T-helper 1 cell treated with Interleukin-12 subunit alpha and Interleukin-12 subunit beta and Interleukin-4 antibody, amounts not matched to agents 30 ng/mL and 1 ng/mL, for 36 hours (primary cell): Measurements from ENCODE around the gene RNF25. TPM values are rescaled to one million over a fixed set of nuclear protein-coding genes. Genes with fewer than 3 reads are reported as not detected.

ENCODE experiments used
- intact Hi-C: fragments of 100-400 bp; cut with micrococcal nuclease; formaldehyde crosslinking; loops from one replicate; pipeline ENCODE4 v1.15.1; 2024
- total RNA-seq: library from RNA; stranded (reverse); gene quantifications from 2 replicates; pipeline ENCODE4 v1.2.3, GENCODE V29; 2022

Gene RNF25
- total RNA-seq, 1 donor from 2014 or later, result 26.9 TPM

DNA sequence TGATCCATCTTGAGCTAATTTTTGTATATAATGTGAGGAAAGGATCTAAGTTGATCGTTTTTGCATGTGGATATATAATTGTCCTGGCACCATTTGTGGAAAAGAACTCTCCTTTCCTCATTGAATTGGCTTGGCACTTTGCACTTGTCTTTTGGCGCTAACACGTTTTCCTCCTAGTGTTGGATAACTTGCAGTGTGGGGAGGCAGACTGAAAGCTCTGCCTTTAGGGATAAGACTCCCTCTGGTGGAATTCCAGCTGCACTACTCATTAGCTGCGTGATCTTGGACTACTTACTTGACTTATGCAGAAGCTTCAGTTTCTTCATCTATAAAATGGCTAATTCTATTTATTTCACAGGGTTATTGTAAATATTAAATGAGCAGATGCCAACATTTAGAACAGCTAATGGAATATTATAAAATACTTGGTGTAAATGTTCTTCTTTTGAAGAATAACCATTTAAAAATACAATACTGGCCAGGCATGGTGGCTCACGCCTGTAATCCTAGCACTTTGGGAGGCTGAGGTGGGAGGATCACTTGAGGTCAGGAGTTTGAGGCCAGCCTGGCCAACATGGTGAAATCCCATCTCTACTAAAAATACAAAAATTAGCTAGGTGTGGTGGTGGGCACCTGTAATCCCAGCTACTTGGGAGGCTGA, 15.7 kb upstream of the RNF25 start:
- intact Hi-C loops, result loop anchor here (1.0 kb wide), 4 partner anchors 15 to 386 kb away; partner anchors contain the start of genes BCS1L, RNF25, STK36 and ZNF142

GRCh38 chr2:218680061-218680460, 8.3 kb upstream of the RNF25 start:
- intact Hi-C loops, result no loop called here

- intact Hi-C loops, result no loop called here
These were observed 7.3 kb upstream of the RNF25 start for GRCh38 chr2:218679119-218679518.

DNA sequence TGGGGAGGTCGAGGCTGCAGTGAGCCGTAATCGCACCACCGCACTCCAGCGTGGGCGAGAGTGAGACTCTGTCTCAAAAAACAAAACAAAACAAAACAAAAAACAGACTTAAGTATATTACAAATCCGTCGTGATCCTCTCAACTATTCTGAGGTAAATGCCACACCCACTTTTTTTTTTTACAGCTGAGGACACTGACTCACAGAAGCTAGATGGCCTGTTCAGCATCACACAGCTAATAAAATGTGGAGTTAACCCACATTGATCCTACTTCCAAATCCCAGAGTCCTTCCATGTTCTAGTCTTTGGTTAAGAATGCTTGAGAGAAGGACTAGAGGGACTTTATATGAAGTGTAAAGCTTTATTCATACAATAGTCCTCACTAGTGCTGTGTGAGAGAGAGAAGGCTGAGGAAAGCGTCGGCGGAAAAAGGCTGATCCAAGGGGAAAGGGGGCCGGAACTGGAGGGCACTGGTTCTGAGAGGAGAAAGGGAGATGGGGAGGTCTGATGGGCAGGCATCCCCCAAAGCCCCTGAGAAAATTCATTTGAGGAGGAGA, 627 bp downstream of the RNF25 start:
- intact Hi-C loops, result loop anchor here (1.0 to 5.0 kb wide), 7 partner anchors 226 to 826 kb away; partner anchors contain the start of genes AAMP, ARPC2, CNPPD1 and DNPEP

DNA sequence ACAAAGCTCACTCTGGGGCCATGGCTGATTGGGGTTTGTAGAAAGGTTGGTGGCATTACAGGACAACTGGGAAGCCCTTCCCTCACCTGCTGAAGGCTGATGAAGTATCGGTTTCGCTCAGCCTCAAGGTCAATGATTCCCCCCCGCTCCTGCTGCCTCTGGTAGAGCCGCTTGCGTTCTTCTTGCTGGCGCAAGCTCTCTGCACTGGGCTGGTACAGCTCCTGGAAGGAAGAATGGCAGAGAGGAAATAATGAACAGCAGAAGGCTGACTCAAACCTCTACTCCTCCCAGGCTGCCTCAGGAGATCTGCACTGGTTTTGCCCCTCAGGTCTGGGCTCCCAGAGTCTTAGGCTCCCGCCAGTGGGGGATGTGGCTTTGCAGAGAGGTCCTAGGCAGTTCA, 7.1 kb downstream of the RNF25 start:
- intact Hi-C loops, result no loop called here

GRCh38 chr2:218663901-218664300, 7.9 kb downstream of the RNF25 start:
- intact Hi-C loops, result no loop called here

GRCh38 chr2:218662827-218663226, 9.0 kb downstream of the RNF25 start:
- intact Hi-C loops, result no loop called here

GRCh38 chr2:218662377-218662776, 9.4 kb downstream of the RNF25 start:
- intact Hi-C loops, result no loop called here

DNA sequence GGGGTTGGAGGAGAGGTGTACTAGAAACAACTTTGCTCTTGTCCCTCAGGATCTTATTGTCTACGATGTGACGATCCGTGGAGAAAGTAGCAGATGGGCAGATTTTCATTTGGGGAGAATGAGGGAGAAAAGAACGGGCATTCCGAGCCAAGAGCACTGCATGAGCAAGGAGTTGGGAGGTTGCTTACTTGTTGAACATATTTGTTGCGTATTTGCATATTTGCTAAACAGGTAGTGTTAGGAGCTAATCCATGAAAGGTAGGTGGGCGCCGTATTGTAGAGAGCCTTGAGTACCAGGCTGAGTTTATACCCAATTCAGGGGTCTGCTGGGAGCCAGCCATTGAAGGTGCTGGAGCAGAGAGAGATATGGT, 11.8 kb downstream of the RNF25 start:
- intact Hi-C loops, result loop anchor here (1.0 to 5.0 kb wide), 16 partner anchors 12 to 937 kb away; partner anchors contain the start of genes AAMP, CNOT9, DNAJB2 and GMPPA

DNA sequence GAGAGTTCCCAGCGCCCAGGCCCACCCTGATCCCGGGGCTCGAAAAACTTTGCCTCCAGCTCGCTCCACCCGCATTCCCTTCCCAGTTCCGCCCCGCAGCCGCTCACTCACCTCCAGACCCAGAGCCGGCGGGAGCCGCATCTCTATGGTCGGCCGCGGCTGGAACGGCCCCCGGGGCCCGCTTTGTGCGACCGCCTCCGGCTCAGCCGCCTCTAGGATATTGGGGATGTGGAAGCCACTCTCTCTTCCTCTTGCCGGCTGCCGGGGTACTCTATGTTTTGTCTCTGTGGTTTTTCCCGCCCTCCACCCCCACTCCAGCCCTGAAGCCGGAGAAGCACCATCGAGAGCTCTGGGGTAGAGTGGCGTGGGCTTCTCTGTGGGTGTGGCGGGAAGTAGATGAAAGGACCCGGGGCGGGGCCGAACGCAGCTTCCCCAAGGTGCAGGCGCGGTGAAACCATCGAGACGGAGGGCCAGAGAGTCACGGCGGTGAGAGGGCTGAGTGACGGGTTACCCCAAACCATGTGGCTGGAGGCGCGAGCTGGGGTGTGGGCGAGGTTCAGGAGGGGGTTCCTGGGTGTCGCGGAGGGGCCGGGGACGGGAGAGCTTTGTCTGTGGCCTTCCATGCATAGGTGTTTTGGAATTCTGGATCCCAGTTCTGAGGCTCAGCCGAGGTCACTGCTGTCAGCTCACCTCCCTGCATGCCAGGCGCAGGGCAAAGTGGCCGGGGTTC, 12.4 kb downstream of the RNF25 start, which contains the start of the genes BCS1L and ZNF142:
Gene BCS1L, plus strand, starts transcription at position 426 of the 730 bp plus-strand sequence. CDS start 1,305 bp downstream, outside the sequence.
Gene ZNF142, minus strand, starts transcription at position 366 of the 730 bp plus-strand sequence. CDS start 3,194 bp downstream, outside the sequence.
- intact Hi-C loops, result loop anchor here (1.0 to 5.0 kb wide), 16 partner anchors 11 to 938 kb away; partner anchors contain the start of genes AAMP, CNOT9, DNAJB2 and GMPPA

GRCh38 chr2:218658671-218659257, 13.0 kb downstream of the RNF25 start:
- intact Hi-C loops, result loop anchor here (1.0 to 5.0 kb wide), 16 partner anchors 10 to 939 kb away; partner anchors contain the start of genes AAMP, CNOT9, DNAJB2 and GMPPA

GRCh38 chr2:218655751-218656150, 16.1 kb downstream of the RNF25 start:
- intact Hi-C loops, result loop anchor here (5.0 kb wide), 2 partner anchors 242 to 942 kb away; partner anchors contain the start of gene STK11IP

DNA sequence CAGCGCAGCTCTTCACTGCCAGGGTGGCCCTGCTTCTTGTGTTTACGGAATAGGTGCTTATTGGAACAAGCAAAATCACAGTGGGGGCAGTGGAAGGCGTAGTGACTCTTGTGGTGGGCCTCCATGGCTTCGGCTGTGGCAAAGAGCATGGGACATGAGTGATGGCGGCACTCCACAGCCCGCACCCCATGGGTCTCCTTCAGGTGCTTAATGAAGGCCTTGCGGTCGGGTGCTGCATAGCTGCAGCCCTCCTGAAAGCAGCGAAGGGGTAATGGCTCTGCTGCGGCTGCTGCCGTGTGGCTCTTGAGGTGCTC, 23.1 kb downstream of the RNF25 start:
- intact Hi-C loops, result loop anchor here (1.0 to 2.0 kb wide), 10 partner anchors 11 to 462 kb away; partner anchors contain the start of genes BCS1L, CNOT9, TMBIM1 and TTLL4

GRCh38 chr2:218648088-218648786, 23.6 kb downstream of the RNF25 start:
- intact Hi-C loops, result loop anchor here (1.0 to 2.0 kb wide), 10 partner anchors 11 to 462 kb away; partner anchors contain the start of genes BCS1L, CNOT9, TMBIM1 and TTLL4

DNA sequence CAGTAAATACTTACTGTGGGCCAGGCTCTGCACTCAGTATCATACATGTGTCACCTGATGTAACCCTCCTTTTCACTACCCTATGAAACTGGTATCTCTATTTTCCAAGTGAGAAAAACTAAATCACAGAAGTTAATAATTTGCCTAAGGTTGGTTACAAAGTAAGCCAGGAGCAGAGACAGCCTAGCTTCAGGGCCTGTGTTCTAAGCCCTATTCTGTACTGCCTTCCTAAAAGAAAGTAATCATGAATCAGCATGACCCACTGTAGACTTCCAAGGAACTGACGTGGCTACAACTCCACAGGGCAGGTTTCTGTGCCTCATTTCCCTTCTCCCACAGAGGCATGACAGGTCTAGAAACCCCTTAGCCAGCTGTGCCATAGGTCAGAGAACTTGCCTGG, 26.7 kb downstream of the RNF25 start:
- intact Hi-C loops, result no loop called here

- intact Hi-C loops, result no loop called here
These were observed 27.1 kb downstream of the RNF25 start for GRCh38 chr2:218644721-218645120.

DNA sequence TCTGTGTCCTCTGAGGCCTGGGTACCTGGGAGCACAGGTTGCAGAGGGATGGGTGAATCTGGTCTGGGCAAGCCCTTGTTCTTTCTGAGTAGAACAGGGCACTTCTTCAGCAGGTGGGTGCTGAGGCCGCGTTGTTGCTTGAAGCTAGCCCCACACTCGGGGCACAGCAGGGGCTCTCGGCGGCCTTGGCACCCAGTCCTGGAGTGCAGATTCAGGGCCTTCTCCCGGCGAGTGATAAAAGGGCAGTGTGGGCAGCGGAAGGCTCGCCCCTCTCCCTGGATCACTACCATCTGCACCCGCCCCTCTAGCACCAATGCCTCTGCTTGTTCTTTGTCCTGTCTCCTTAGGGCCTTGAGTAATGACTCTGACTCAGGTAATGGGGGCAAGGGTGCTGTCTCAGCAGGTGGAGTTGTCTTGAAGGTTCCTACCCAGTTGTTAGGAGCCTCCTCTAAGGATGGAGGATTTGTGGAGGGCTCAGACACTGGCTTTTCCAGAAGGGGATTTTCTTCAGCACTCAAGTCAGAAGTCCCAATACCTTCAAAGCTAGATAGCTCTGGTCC, 28.0 kb downstream of the RNF25 start:
- intact Hi-C loops, result no loop called here

- intact Hi-C loops, result no loop called here
These were observed 29.0 kb downstream of the RNF25 start for GRCh38 chr2:218642786-218643185.

- intact Hi-C loops, result no loop called here
These were observed 29.6 kb downstream of the RNF25 start for GRCh38 chr2:218642121-218642656.

DNA sequence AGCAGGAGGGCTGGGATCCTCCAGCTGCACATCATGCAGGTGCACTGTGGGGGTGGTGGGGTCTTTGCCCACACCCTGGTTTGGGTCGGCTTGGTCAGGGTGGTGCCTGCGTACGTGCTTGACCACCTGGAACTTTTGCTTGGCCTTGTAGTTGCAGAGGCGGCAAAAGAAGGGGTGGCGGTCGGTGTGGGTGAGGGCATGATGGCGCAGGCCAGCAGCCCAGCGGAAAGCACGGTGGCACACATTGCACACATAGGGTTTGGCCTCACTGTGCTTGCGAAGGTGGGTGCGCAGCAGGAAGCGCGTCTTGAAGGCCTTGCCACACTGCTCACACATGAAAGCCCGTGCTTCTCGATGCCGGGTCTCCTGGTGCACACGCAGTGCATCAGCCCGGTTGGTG, 33.4 kb downstream of the RNF25 start:
- intact Hi-C loops, result no loop called here
